Activated CD4-positive, CD25-positive, alpha-beta regulatory T cell treated with anti-CD3 and anti-CD28 coated beads, Interleukin-2, amount 50 U/mL, for 24 hours (primary cell): ENCODE results near the gene STARD3NL.

Experiments
- ATAC-seq, 2 donors: fragments of 150-1000 bp; cut with Tn5 transposase; one replicate each; pipeline ENCODE4 v1.10.0; 2021; ENCODE audit warnings: mild to moderate bottlenecking in 1 of 2, moderate library complexity in 1 of 2

The STARD3NL gene

DNA sequence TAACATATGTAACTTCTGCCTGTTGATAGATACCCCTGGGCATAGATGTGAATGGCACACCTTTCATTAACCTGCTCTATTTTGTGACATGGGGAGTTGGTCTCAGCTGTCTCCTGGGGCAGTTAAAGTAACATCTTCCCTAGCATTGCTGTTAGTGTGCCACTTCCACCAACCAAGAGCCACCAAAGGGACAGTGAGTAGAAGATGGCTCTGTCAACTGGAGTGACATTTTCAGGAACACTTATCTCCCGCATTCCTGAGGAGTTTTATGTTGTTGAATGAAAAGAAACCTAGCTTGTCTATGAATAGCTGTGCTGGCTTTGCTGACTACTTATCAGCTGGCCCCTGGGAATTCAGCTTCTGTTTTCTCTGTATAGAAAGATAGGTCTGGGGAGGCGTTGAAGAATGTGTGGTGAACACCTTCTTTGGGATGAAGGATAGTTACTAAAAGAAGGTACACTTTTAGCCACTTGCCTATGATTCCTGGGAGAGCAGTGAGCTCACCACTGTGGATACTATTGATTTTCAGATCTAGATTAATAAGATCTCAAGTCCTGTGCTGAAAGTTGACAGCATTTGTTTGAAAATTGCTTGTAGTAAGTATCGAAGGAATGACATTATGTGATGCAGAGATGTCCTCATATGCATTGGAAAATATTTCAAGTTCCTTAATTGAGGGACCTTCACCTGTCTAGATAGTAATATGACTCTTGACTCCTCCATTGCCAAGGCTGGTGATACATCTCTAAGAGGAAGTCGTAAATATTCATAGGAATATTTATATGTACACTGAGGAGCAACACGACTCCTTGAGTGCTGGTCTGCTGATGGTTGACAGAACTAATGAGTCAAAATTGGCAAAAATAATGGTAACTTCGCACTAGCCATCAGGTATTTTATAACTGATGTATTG, 7.6 kb downstream of the STARD3NL start:
- ATAC-seq: no peak

GRCh38 chr7:38186593-38187314, 8.7 kb downstream of the STARD3NL start:
- no peak for ATAC-seq

DNA sequence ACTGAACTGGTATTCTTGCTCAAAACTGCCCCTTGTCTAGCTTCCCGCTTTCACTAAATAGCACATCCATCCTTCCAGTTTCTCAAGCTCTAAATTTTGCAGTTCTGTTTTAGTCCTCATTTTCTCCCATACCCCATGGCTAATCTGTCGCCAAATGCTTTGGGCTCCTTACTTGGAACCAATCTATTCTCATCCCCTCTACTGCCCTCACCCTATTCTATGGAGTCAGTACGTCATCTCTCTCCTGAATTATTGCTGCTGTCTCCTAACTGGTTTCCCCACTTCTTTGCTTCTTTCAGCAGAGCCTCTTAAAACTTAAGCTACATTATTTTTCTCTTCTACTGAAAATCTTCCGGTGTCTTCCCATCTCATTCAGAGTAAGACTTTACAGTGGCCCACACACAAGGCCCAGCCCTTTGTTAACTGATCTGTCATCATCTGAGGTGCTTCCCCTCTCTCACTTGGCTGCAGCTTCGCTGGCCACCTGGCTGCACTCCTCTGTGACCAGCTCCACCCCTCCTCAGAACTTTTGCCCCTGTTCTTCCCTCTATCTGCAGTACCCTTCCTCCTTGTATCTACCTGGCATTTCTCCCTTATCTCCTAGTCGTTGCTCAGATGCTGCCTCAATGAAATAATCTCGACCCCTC, 9.9 kb downstream of the STARD3NL start:
- ATAC-seq: no peak

DNA sequence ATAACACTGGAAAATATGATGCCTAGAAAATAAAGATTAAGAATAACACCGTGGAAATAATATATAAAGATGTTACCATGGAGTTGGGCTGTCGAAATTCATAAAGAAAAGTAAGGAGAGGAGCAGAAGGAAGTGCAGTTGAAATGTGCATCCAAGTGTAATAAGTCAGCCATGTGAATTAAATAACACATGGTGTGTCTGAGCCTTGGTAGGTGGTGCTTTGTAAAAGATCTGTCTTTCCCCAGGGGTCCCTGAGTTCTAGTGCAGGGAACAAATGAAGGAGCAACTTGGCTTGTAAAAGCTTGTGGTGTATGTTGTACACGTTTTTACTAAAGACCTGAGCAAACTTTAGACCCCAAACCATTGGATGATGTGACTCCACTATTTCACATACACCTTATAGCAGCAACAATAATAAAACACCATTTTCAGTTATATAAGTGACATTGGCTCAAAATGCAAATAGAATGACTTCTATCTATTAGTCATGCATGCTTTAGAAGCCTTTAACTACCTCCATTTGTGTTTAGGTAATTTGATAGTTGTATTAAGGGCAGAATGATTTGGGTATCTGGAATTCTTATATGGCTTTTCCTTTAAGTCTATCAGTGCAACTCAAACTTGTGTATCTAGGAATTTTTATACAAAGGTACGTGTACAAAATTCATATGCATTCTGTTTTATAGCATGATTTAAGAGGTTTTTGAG, 11.3 kb downstream of the STARD3NL start:
- ATAC-seq: no peak

DNA sequence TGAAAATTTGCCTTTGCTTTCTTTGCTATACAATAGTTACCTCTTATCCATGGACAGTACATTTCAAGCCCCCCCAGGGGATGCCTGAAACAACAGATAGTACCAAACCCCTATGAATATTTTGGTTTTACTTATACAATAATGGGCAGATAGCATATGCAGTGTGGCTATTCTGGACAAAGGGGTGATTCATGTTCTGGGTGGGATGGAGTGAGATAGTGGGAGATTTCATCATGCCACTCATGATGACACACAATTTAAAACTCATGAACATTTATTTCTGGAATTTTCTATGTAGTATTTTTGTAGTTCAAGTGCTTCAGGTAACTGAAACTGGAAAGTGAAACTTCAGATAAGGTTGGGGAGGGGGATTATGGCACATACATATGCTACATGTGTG, 12.0 kb downstream of the STARD3NL start:
- peak; percentile 21 to 33 for ATAC-seq

DNA sequence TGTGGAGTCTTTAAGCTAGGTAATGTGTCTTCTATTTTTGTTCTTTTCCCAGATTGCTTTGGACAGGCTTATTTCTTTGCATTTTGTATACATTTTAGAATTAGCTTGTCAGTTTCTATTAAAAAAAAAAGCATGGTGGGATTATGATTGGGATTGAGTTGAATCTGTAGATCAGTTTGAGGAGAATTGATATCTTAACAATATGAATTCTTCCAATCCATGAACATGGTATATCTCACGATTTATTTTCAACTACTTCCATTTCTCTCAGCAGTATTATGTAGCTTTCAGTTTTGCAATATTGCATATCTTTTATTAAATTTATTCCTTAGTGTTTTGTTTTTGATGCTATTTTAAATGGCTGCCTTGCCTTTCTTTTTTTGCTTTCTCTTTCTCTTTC, 13.7 kb downstream of the STARD3NL start:
- no peak for ATAC-seq

DNA sequence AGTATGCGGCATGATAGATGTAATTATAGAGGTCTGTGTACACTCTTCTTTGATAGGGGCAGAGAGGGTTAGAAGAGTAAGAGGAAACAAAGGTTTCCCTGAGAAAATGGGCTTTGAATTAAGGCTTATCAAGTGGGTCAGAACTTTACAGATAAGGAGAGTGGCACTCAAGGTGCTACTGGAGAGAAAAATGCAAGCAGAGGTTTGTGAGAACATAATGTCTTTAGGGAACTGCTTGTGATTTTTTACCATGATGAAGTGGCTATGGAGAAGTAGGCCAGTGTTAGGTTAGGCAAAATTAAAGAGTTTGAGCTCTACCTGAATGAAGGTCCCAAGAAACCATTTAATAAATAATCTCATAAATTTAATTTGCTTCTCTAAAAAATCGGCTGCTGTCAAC, 14.3 kb downstream of the STARD3NL start:
- no peak for ATAC-seq

DNA sequence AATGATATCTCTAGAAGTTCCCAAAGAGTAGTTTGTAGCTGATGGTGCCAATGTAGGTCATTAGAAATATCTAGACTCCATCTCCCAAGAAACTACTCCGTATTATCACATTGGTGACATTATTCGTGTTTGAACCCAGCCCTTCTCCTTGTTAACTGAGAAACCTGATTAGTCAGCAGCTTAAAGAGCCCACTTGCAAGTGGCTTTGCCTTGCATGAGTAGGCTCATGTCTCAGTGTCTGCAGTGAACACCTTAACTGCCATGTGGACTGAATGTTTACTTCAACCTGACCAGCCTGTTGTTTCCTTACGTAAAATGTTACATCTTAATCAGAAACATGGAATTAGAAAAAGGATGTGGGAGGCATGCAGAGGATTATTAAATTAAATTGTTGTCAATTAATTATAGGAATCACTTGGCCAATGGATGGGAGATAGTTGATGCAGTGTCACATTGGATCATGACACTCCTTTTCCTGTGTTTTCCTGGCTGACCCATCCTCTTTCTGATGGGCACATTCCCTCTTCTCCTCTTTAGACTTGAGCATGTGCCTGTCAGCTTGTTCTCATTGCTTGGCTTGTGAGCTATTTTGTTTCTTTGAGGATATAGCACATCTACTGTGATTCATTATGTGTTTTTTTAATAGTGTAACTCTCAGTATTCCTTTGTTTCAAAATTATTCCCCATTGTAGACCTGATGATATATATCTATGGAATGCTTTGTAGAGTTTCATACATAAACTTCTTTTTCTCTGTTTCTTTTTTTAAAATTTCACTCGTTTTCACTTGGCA, 18.0 kb downstream of the STARD3NL start:
- no peak for ATAC-seq

DNA sequence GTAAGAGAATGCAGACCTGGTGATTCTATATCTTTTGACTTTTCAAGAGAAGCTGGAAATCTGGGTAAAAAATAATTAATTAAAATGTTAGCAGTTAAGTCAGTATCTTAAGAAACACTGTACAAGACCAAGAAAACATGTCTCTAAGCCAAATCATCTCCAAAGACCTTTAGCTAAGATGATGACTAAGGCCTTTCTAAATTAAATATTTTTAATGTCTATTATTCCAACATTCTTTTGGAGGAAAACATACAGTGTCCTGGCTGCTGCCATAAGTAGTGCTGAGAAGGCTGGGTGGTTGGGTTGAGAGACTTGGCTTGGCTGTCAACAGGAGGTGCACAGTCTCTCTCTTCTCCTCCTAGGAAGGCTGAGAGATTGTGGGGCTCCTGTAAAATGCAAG, 20.3 kb downstream of the STARD3NL start:
- no peak for ATAC-seq

DNA sequence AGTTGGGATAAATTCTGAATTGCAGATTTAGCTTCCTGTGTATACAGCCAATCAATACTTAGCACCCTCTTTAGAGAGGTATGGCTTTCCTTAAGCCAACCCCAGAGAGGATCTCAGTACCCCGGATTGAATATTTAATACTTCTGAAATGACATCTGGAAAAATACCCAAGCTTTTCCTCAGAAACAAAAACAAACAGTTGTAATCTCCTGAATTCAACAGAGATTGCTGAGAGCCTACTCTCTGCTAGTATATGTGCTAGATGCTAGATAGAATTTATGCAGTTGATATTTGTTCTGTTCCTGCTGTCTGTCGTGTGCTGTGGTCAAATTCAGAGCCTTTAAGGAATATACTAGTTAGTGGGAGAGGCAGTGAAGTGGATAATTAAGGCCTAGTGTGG, 21.1 kb downstream of the STARD3NL start:
- no peak for ATAC-seq

DNA sequence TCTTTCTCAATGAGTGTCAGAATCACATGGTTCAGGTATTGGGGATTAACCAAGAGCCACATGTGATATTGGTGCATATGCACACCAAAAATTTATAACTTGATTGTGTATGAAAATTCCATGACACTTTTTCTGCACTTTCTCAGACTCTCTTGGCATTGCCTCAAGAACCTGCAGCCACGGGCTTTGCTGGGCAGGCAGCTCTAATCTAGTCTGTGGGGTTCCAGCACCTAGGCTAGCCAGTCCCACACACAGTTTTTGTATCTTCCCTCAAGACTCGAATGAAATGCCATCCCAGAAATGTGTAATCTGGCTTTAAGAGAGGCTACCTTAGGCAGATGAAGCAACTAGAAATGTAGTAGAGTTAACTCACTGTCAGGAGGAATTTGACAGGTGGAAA, 21.7 kb downstream of the STARD3NL start:
- no peak for ATAC-seq

DNA sequence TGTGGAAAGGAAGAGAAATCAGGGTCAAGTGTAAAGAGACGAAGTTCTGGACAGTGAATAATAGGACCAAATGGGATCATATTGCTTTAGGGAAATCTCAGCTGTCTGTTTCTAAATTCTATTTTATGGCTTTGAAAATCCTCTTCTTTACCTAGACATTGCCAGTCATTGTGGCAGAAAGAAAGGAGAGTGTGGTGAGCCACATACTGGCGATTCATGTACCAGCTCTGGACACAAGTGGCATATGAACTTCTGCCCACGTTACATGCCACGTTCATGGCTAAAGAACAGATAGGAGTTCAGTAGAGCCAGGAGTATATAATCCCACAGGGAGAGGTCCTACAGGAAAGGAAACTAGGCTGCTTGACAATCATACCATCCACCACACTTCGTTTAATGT, 28.0 kb downstream of the STARD3NL start:
- ATAC-seq: no peak

GRCh38 chr7:38207843-38208242, 29.8 kb downstream of the STARD3NL start:
- ATAC-seq: no peak

- no peak for ATAC-seq
These were observed 33.4 kb downstream of the STARD3NL start for GRCh38 chr7:38211486-38211885.

- no peak for ATAC-seq
These were observed 33.9 kb downstream of the STARD3NL start for GRCh38 chr7:38211940-38212339.

- ATAC-seq: no peak
These were observed 37.1 kb downstream of the STARD3NL start for GRCh38 chr7:38215115-38215514.

GRCh38 chr7:38215735-38216670, 38.0 kb downstream of the STARD3NL start:
- peak; percentile 64 to 81 for ATAC-seq

- no peak for ATAC-seq
These were observed 39.6 kb downstream of the STARD3NL start for GRCh38 chr7:38217672-38218071.

DNA sequence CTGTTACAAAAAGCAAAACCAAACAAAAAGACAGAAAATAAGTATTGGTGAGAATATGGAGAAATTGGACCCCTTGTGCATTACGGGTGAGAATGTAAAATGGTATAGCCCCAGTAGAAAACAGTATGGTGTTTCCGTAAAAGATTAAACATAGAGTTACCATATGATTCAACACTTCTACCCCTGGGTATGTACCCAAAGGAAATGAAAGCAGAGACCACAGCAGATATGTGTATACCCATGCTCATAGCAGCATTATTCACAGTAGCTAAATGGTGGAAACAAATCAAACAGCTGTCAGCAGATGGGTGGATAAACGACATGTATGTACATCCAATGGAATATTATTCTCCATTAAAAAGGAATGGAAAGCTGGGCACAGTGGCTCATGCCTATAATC, 42.4 kb downstream of the STARD3NL start:
- ATAC-seq: peak; percentile 55 to 59

DNA sequence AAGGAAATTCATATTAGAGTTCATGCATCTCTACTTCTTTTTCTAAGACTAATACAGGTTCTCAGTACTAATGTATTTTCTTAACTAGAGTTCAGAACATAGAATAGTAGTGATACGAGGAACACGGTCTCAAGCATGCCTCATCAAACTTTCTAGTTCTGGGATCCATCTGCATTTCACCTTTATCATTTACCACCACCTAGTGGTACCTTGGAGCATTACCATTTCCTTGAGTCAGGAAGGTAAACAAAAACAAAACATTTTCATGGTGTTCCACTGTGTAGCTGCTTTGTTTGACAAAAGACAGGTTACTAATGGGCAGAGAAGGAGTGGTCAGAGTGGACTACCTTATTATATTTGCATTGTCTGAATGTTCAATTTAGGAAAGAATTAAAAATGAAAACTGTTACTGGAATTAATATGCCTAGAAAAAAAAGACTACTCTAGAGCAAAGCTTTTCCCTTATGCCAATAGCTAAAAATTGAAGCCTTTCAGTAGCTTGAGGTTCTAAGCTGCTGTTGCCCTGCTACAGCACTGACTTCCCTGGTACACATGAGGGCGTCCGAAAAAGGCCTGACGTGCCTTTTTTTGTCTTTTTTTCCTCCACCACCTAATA, 44.5 kb downstream of the STARD3NL start:
- peak; percentile 27 to 69 for ATAC-seq
